HepG2 (cell line): ENCODE measurements around the gene TMEM107. TPM values are rescaled to one million over a fixed set of nuclear protein-coding genes. Genes with fewer than 3 reads are reported as not detected.
A peak's percentile ranks its signal among the peaks of the same experiment; 100 is the strongest.

ENCODE experiments used
- ESRRA ChIP-seq: sonication (generic); formaldehyde crosslinking; IDR thresholded peaks from 2 replicates; pipeline ENCODE4 v1.5.1; 2020; ENCODE audit warnings: mild to moderate bottlenecking, low read depth, missing genetic modification reagents
- KDM2A ChIP-seq: sonication (generic); formaldehyde crosslinking; IDR thresholded peaks from 2 replicates; pipeline ENCODE4 v1.4.0; 2020; ENCODE audit warnings: low read depth, missing genetic modification reagents, borderline replicate concordance
- KLF12 ChIP-seq: sonication (generic); formaldehyde crosslinking; IDR thresholded peaks from 2 replicates; pipeline ENCODE4 v1.4.0; 2020; ENCODE audit warnings: missing genetic modification reagents, borderline replicate concordance
- MXD1 ChIP-seq: sonication (generic); formaldehyde crosslinking; IDR thresholded peaks from 2 replicates; pipeline ENCODE4 v1.4.0; 2020; ENCODE audit warnings: mild to moderate bottlenecking, missing genetic modification reagents
- NCOA2 ChIP-seq: sonication (generic); formaldehyde crosslinking; IDR thresholded peaks from 2 replicates; pipeline ENCODE4 v1.8.0; 2022; ENCODE audit warnings: inconsistent platforms
- NFE2 ChIP-seq: sonication (generic); formaldehyde crosslinking; IDR thresholded peaks from 2 replicates; pipeline ENCODE4 v1.4.0; 2020; ENCODE audit warnings: missing genetic modification reagents
- PHF21A ChIP-seq: sonication (generic); formaldehyde crosslinking; IDR thresholded peaks from 2 replicates; pipeline ENCODE4 v1.5.0; 2020; ENCODE audit warnings: mild to moderate bottlenecking, missing genetic modification reagents
- RNF219 ChIP-seq: sonication (generic); formaldehyde crosslinking; IDR thresholded peaks from 2 replicates; pipeline ENCODE4 v1.5.0; 2020; ENCODE audit warnings: mild to moderate bottlenecking, missing genetic modification reagents
- SP140L ChIP-seq: sonication (generic); formaldehyde crosslinking; IDR thresholded peaks from 2 replicates; pipeline ENCODE4 v1.4.0; 2020; ENCODE audit warnings: missing genetic modification reagents, borderline replicate concordance
- SP5 ChIP-seq: IDR thresholded peaks from 2 replicates; pipeline ENCODE4 v1.6.1; 2016; ENCODE audit warnings: low read depth, borderline replicate concordance
- TFDP2 ChIP-seq: sonication (generic); formaldehyde crosslinking; IDR thresholded peaks from 2 replicates; pipeline ENCODE4 v1.4.0; 2020; ENCODE audit warnings: missing genetic modification reagents
- TOE1 ChIP-seq: sonication (generic); formaldehyde crosslinking; IDR thresholded peaks from 2 replicates; pipeline ENCODE4 v1.4.0; 2020; ENCODE audit warnings: mild to moderate bottlenecking, missing genetic modification reagents
- TSC22D2 ChIP-seq: sonication (generic); formaldehyde crosslinking; IDR thresholded peaks from 2 replicates; pipeline ENCODE4 v1.5.1; 2020; ENCODE audit warnings: missing genetic modification reagents, mild to moderate bottlenecking, borderline replicate concordance
- ZBTB7B ChIP-seq: sonication (generic); formaldehyde crosslinking; IDR thresholded peaks from 2 replicates; pipeline ENCODE4 v1.4.0; 2020; ENCODE audit warnings: missing genetic modification reagents
- ZFP1 ChIP-seq: IDR thresholded peaks from 2 replicates; pipeline ENCODE4 v1.6.1; 2016
- ZGPAT ChIP-seq: IDR thresholded peaks from 2 replicates; pipeline ENCODE4 v1.6.1; 2016; ENCODE audit warnings: mild to moderate bottlenecking
- ZNF207 ChIP-seq: fragments of 450-650 bp; IDR thresholded peaks from 2 replicates; pipeline ENCODE4 v1.6.1; 2016; ENCODE audit warnings: antibody characterized with exemption, borderline replicate concordance
- ZNF260 ChIP-seq: sonication (generic); formaldehyde crosslinking; IDR thresholded peaks from 2 replicates; pipeline ENCODE4 v1.4.0; 2020; ENCODE audit warnings: missing genetic modification reagents, low read depth, mild to moderate bottlenecking, borderline replicate concordance
- ZNF33A ChIP-seq: sonication (generic); formaldehyde crosslinking; IDR thresholded peaks from 2 replicates; pipeline ENCODE4 v1.5.1; 2020; ENCODE audit warnings: missing genetic modification reagents, mild to moderate bottlenecking, moderate library complexity, borderline replicate concordance
- ZNF556 ChIP-seq: sonication (generic); formaldehyde crosslinking; IDR thresholded peaks from 2 replicates; pipeline ENCODE4 v1.4.0; 2020; ENCODE audit warnings: mild to moderate bottlenecking, missing genetic modification reagents, borderline replicate concordance
- ZNF747 ChIP-seq: sonication (generic); formaldehyde crosslinking; IDR thresholded peaks from 2 replicates; pipeline ENCODE4 v1.8.1; 2023; ENCODE audit warnings: missing genetic modification reagents, mild to moderate bottlenecking, borderline replicate concordance
- ZNF761 ChIP-seq: sonication (generic); formaldehyde crosslinking; conservative IDR thresholded peaks from 2 replicates; pipeline ENCODE4 v1.4.0; 2020; ENCODE audit warnings: mild to moderate bottlenecking, missing genetic modification reagents
- ZNF775 ChIP-seq: sonication (generic); formaldehyde crosslinking; IDR thresholded peaks from 2 replicates; pipeline ENCODE4 v1.4.0; 2020; ENCODE audit warnings: missing genetic modification reagents, mild to moderate bottlenecking, moderate library complexity, borderline replicate concordance
- ZNF777 ChIP-seq: sonication (generic); formaldehyde crosslinking; IDR thresholded peaks from 2 replicates; pipeline ENCODE4 v1.4.0; 2020; ENCODE audit warnings: missing genetic modification reagents
- ZNF883 ChIP-seq: sonication (generic); formaldehyde crosslinking; IDR thresholded peaks from 2 replicates; pipeline ENCODE4 v1.5.1; 2020; ENCODE audit warnings: mild to moderate bottlenecking, missing genetic modification reagents; ENCODE audit errors: not compliant biosample characterization
- polyA plus RNA-seq, 8 experiments: library from polyadenylated mRNA; depleted of rRNA in 3 of 8; stranded (reverse) in 7 of 8; unstranded in 1 of 8; fragments of >200 nt; fragmentation: Illumina TruSeq in 4 of 8; extraction: Trizol in 4 of 8; gene quantifications; 2 replicates each; pipeline versions ENCODE4 v1.2.1 to v1.2.3, GENCODE V29; 2011 to 2016; ENCODE audit warnings: low read depth in 4 of 8, missing spikeins in 1 of 8, mixed read lengths in 1 of 8; ENCODE audit not compliant: insufficient read depth in 1 of 8
- total RNA-seq, 5 experiments: library from RNA; depleted of rRNA; stranded (reverse); fragments of >200 nt; fragmentation: Illumina TruSeq; extraction: Trizol; gene quantifications; 2 replicates each; pipeline ENCODE4 v1.2.3, GENCODE V29; 2016; ENCODE audit warnings: low read depth in 1 of 5

The TMEM107 gene
- total and polyA plus RNA-seq, 2 of the 13 experiments (the other 11 are each of a cell fraction or from before 2014, with no cell fraction given): 7.2 to 15.3 TPM

- 0 out of 2 replicates have a peak, but pooled peaks have one; percentile 40 for TF ChIP-seq RNF219 (CRISPR knock-in tag)
- TF ChIP-seq ZNF883 (CRISPR knock-in tag): no peak
- no peak for TF ChIP-seq KLF12 (CRISPR knock-in tag)
- peak; percentile 58; the same call in 1 of the 2 replicates for TF ChIP-seq ZNF747 (CRISPR knock-in tag)
- TF ChIP-seq TSC22D2 (CRISPR knock-in tag): peak; percentile 25; the same call in 1 of the 2 replicates
- no peak for TF ChIP-seq ZNF33A
- TF ChIP-seq SP140L (CRISPR knock-in tag): 0 out of 2 replicates have a peak, but pooled peaks have one; percentile 31
- no peak for TF ChIP-seq ESRRA (CRISPR knock-in tag)
- no peak for TF ChIP-seq ZNF260 (CRISPR knock-in tag)
- 0 out of 2 replicates have a peak, but pooled peaks have one; percentile 50 for TF ChIP-seq ZBTB7B (CRISPR knock-in tag)
- 0 out of 2 replicates have a peak, but pooled peaks have one; percentile 49 for TF ChIP-seq MXD1 (CRISPR knock-in tag)
- peak; percentile 83 for TF ChIP-seq ZGPAT (CRISPR knock-in tag)
- TF ChIP-seq ZNF777: 0 out of 2 replicates have a peak, but pooled peaks have one; percentile 15
- TF ChIP-seq ZNF775 (CRISPR knock-in tag): no peak
- TF ChIP-seq TFDP2 (CRISPR knock-in tag): peak; percentile 50; the same call in 1 of the 2 replicates
- no peak for TF ChIP-seq NFE2 (CRISPR knock-in tag)
- TF ChIP-seq ZNF761 (CRISPR knock-in tag): no peak
- TF ChIP-seq ZNF207: no peak
- no peak for TF ChIP-seq ZNF556 (CRISPR knock-in tag)
- 0 out of 2 replicates have a peak, but pooled peaks have one; percentile 38 for TF ChIP-seq NCOA2 (CRISPR knock-in tag)
- TF ChIP-seq TOE1 (CRISPR knock-in tag): peak; percentile 72; the same call in 1 of the 2 replicates
- peak; percentile 17; the same call in 1 of the 2 replicates for TF ChIP-seq SP5 (CRISPR knock-in tag)
- peak; percentile 33; the same call in 1 of the 2 replicates for TF ChIP-seq PHF21A (CRISPR knock-in tag)
- TF ChIP-seq KDM2A (CRISPR knock-in tag): peak; percentile 67; the same call in 1 of the 2 replicates
- TF ChIP-seq ZFP1: 0 out of 2 replicates have a peak, but pooled peaks have one; percentile 70
Measured at GRCh38 chr17:8125154-8125946, 50.8 kb downstream of the TMEM107 start (continued).
